Stomach (tissue), 9 donors: ENCODE measurements around the gene AFMID. TPM values are rescaled to one million over a fixed set of nuclear protein-coding genes. Genes with fewer than 3 reads are reported as not detected.
"Not testable (repeated sequence)": the region's sequence is repeated elsewhere in the genome, so short reads cannot be mapped to it uniquely, and the experiment has no call there.

Source experiments
- DNase-seq, 2 donors: peaks; one replicate each; pipeline versions ENCODE4 v3.0.0 to v3.0.0-alpha.2; 2013 to 2019
- H3K27ac ChIP-seq, 5 donors: fragments of 200-600 bp in 4 of 5; sonication (generic) in 4 of 5; one replicate each; pipeline ENCODE4 v1.5.1; 2013 to 2019; ENCODE audit warnings: mild to moderate bottlenecking in 1 of 5, moderate library complexity in 1 of 5
- H3K27me3 ChIP-seq, 3 donors: fragments of 200-600 bp; sonication (generic); one replicate each; pipeline ENCODE4 v1.5.1; 2017 to 2019; ENCODE audit warnings: mixed run types in 1 of 3
- H3K36me3 ChIP-seq, 4 donors: fragments of 200-600 bp; sonication (generic); 1 replicate in 3 of 4; 2 replicates in 1 of 4; pipeline ENCODE4 v1.5.1; 2016 to 2019
- H3K4me1 ChIP-seq, 4 donors: fragments of 200-600 bp; sonication (generic); one replicate each; pipeline ENCODE4 v1.5.1; 2016 to 2019
- H3K4me3 ChIP-seq, 4 donors: fragments of 200-600 bp; sonication (generic) in 3 of 4; one replicate each; pipeline ENCODE4 v1.5.1; 2016 to 2019; ENCODE audit warnings: mild to moderate bottlenecking in 1 of 4
- H3K9me3 ChIP-seq, 4 donors: fragments of 200-600 bp; sonication (generic); one replicate each; pipeline ENCODE4 v1.5.1; 2016 to 2019
- CTCF ChIP-seq, 7 experiments: fragments of 450-650 bp in 4 of 7; fragments of 200-600 bp in 3 of 7; sonication (generic) in 3 of 7; IDR thresholded peaks; one replicate each; pipeline ENCODE4 v1.5.1; 2016 to 2019; ENCODE audit warnings: antibody characterized with exemption in 7 of 7, control low read depth in 2 of 7, mild to moderate bottlenecking in 1 of 7
- EP300 ChIP-seq: sonication (generic); formaldehyde crosslinking; IDR thresholded peaks from one replicate; pipeline ENCODE4 v1.6.1; 2017; ENCODE audit warnings: antibody characterized with exemption
- POLR2A ChIP-seq, 4 donors: fragments of 450-650 bp; IDR thresholded peaks; one replicate each; pipeline ENCODE4 v1.6.1; 2016; ENCODE audit warnings: antibody characterized with exemption in 4 of 4, control low read depth in 2 of 4, mild to moderate bottlenecking in 1 of 4, moderate library complexity in 1 of 4
- POLR2AphosphoS5 ChIP-seq, 3 donors: sonication (generic); formaldehyde crosslinking; IDR thresholded peaks; one replicate each; pipeline ENCODE4 v1.6.1; 2016; ENCODE audit warnings: antibody characterized with exemption in 3 of 3
- WGBS, 5 donors: extraction: QIAGEN DNeasy Blood & Tissue Kit in 3 of 5; methylation state at CpG; one replicate each; pipeline versions ENCODE4 v1.1.5 to v1.1.7; 2013 to 2018; 5-methylcytosine and 5-hydroxymethylcytosine counted together
- intact Hi-C: fragments of 100-400 bp; cut with DNase I; formaldehyde crosslinking; loops from one replicate; pipeline ENCODE4 v1.15.1; 2023; ENCODE audit warnings: low total_unique reads
- polyA plus RNA-seq, 3 donors: library from polyadenylated mRNA; stranded (reverse); fragments of 200-250 nt; gene quantifications; one replicate each; pipeline ENCODE4 v1.2.3, GENCODE V29; 2013
- total RNA-seq, 5 donors: library from RNA; depleted of rRNA; stranded (reverse); fragments of >200 nt; gene quantifications; one replicate each; pipeline versions ENCODE4 v1.1.0 to v1.2.3, GENCODE V29; 2014 to 2016
- donor health status: healthy with polysubstance abuse.
- donor health status: Bipolar disorder and iron deficiency.
- donor health status: healthy.

The AFMID gene
- total and polyA plus RNA-seq, 8 donors, result 25.7 to 189 (median 61.3) TPM

- intact Hi-C loops, result no loop called here
- no peak overlapping the region for H3K4me3 ChIP-seq
- no peak for DNase-seq
- 63 to 98% (median 88%) methylated on average over 2 of the region's 2 CpGs; no CpG with 5 or more reads in 1 of the 5 donors for WGBS, 5 donors
- H3K27ac ChIP-seq, result no peak overlapping the region
- no peaks in the 10 kb centered on the region for H3K9me3 ChIP-seq
- TF ChIP-seq POLR2AphosphoS5 (IDR thresholded peaks at IDR 0.05), result no peak
- no peak for TF ChIP-seq CTCF (IDR thresholded peaks at IDR 0.05)
- TF ChIP-seq POLR2A (IDR thresholded peaks at IDR 0.05), result no peak
- TF ChIP-seq EP300, result no peak
- no peaks in the 10 kb centered on the region for H3K36me3 ChIP-seq
- peaks cover 5 to 64% (median 38%) of the 10 kb centered on the region in 3 donors for H3K27me3 ChIP-seq
- peaks cover 0 to 21% (median 11%) of the 10 kb centered on the region in 4 donors for H3K4me1 ChIP-seq
Observed at GRCh38 chr17:78232859-78233173, 45.7 kb downstream of the AFMID start.

- DNase-seq, result no peak
Observed at GRCh38 chr17:78233678-78234077, 46.5 kb downstream of the AFMID start.

GRCh38 chr17:78234261-78234865 lies 47.2 kb downstream of the AFMID start:
- H3K4me3 ChIP-seq, result no peak overlapping the region
- DNase-seq, result no peak
- peaks cover 5 to 50% (median 31%) of the 10 kb centered on the region in 3 donors for H3K27me3 ChIP-seq
- intact Hi-C loops, result no loop called here
- H3K9me3 ChIP-seq, result no peaks in the 10 kb centered on the region
- H3K27ac ChIP-seq, result no peak overlapping the region
- no peaks in the 10 kb centered on the region for H3K36me3 ChIP-seq
- no peak for TF ChIP-seq POLR2AphosphoS5 (IDR thresholded peaks at IDR 0.05)
- no peak for TF ChIP-seq POLR2A (IDR thresholded peaks at IDR 0.05)
- TF ChIP-seq EP300, result no peak
- TF ChIP-seq CTCF (IDR thresholded peaks at IDR 0.05), result no peak
- peaks cover 0 to 21% (median 11%) of the 10 kb centered on the region in 4 donors for H3K4me1 ChIP-seq
- WGBS, 5 donors, result 73 to 88% (median 81%) methylated on average over 13 to 17 of the region's 17 CpGs

More at GRCh38 chr17:78233678-78234077, 46.5 kb downstream of the AFMID start:
- 85 to 91% (median 90%) methylated on average over 8 to 10 of the region's 10 CpGs for WGBS, 5 donors
- H3K4me1 ChIP-seq, result peaks cover 0 to 21% (median 11%) of the 10 kb centered on the region in 4 donors
- intact Hi-C loops, result no loop called here
- no peaks in the 10 kb centered on the region for H3K9me3 ChIP-seq
- TF ChIP-seq POLR2AphosphoS5 (IDR thresholded peaks at IDR 0.05) (no peak), CTCF (IDR thresholded peaks at IDR 0.05) (no peak), EP300 (no peak), POLR2A (IDR thresholded peaks at IDR 0.05) (no peak)
- no peak overlapping the region for H3K27ac ChIP-seq
- H3K27me3 ChIP-seq, result peaks cover 5 to 56% (median 37%) of the 10 kb centered on the region in 3 donors
- H3K4me3 ChIP-seq, result no peak overlapping the region
- H3K36me3 ChIP-seq, result no peaks in the 10 kb centered on the region

GRCh38 chr17:78235022-78235421 lies 47.9 kb downstream of the AFMID start:
- peaks cover 5 to 43% (median 31%) of the 10 kb centered on the region in 3 donors for H3K27me3 ChIP-seq
- H3K4me3 ChIP-seq, intact Hi-C loops, H3K27ac ChIP-seq, H3K36me3 ChIP-seq, H3K9me3 ChIP-seq: not testable (repeated sequence)
- 78 to 96% (median 86%) methylated on average over 6 of the region's 6 CpGs for WGBS, 5 donors
- peak in 1 of 2 donors; percentile 67 for DNase-seq
- H3K4me1 ChIP-seq, result peaks cover 0 to 21% (median 11%) of the 10 kb centered on the region in 4 donors

- TF ChIP-seq POLR2A (IDR thresholded peaks at IDR 0.05), result no peak
- no peak for TF ChIP-seq EP300
- no peak for TF ChIP-seq POLR2AphosphoS5 (IDR thresholded peaks at IDR 0.05)
- TF ChIP-seq CTCF (IDR thresholded peaks at IDR 0.05), result no peak
- H3K36me3 ChIP-seq, result no peaks in the 10 kb centered on the region
- intact Hi-C loops, result no loop called here
- H3K4me1 ChIP-seq, result peaks cover 0 to 21% (median 11%) of the 10 kb centered on the region in 4 donors
- H3K9me3 ChIP-seq, result no peaks in the 10 kb centered on the region
- H3K4me3 ChIP-seq, result no peak overlapping the region
- 85 to 93% (median 89%) methylated on average over 6 to 8 of the region's 8 CpGs for WGBS, 5 donors
- H3K27ac ChIP-seq, result no peak overlapping the region
- no peak for DNase-seq
- peaks cover 5 to 35% (median 23%) of the 10 kb centered on the region in 3 donors for H3K27me3 ChIP-seq
Observed at GRCh38 chr17:78235885-78236284, 48.7 kb downstream of the AFMID start.
